ENCODE measurements around the gene CERK.

- TF ChIP-seq FOXA1 (IDR thresholded peaks at IDR 0.05) (no peak), CTCF (IDR thresholded peaks at IDR 0.05; ENCODE audit: low read depth, low read length, missing input control) (no peak), SP1 (IDR thresholded peaks at IDR 0.05) (no peak), MAX (IDR thresholded peaks at IDR 0.05) (no peak), GABPA (IDR thresholded peaks at IDR 0.05 in 1 of 2, conservative IDR thresholded peaks at IDR 0.05 in 1 of 2) (no peak)
These were observed 36.8 kb downstream of the CERK start for GRCh38 chr22:46701262-46701661.
